Measurements from ENCODE around the gene MRPL44.
"Not testable (repeated sequence)": the region's sequence is repeated elsewhere in the genome, so short reads cannot be mapped to it uniquely, and the experiment has no call there.

The MRPL44 gene

GRCh38 chr2:223936862-223937326 lies 20.4 kb upstream of the MRPL44 start:
- no peak for DNase-seq (ENCODE audit: low read depth)

GRCh38 chr2:223937535-223937934 lies 19.7 kb upstream of the MRPL44 start:
- DNase-seq (ENCODE audit: low read depth): no peak

- DNase-seq (ENCODE audit: low read depth): not testable (repeated sequence)
Observed at GRCh38 chr2:223939438-223939837, 17.8 kb upstream of the MRPL44 start.

GRCh38 chr2:223941579-223942277 lies 15.5 kb upstream of the MRPL44 start:
- DNase-seq (ENCODE audit: low read depth): peak; percentile 29

GRCh38 chr2:223943135-223943534 lies 14.1 kb upstream of the MRPL44 start:
- DNase-seq (ENCODE audit: low read depth): no peak

GRCh38 chr2:223943561-223944008 lies 13.7 kb upstream of the MRPL44 start:
- no peak for DNase-seq (ENCODE audit: low read depth)

- DNase-seq (ENCODE audit: low read depth): no peak
Observed at GRCh38 chr2:223944166-223944702, 13.0 kb upstream of the MRPL44 start.

GRCh38 chr2:223944703-223945531 lies 12.3 kb upstream of the MRPL44 start, which contains the start of gene WDFY1:
Gene WDFY1, minus strand, starts transcription at chr2:223945335. Its CDS starts 51 bp downstream, at chr2:223945284.
- DNase-seq (ENCODE audit: low read depth): peak; percentile 71

GRCh38 chr2:223945755-223946154 lies 11.5 kb upstream of the MRPL44 start:
- no peak for DNase-seq (ENCODE audit: low read depth)

- DNase-seq (ENCODE audit: low read depth): no peak
Observed at GRCh38 chr2:223947711-223948205, 9.5 kb upstream of the MRPL44 start.

- DNase-seq (ENCODE audit: low read depth): no peak
Observed at GRCh38 chr2:223949241-223949840, 7.9 kb upstream of the MRPL44 start.

GRCh38 chr2:223950448-223951347 lies 6.6 kb upstream of the MRPL44 start:
- no peak for DNase-seq (ENCODE audit: low read depth)

- DNase-seq (ENCODE audit: low read depth): no peak
Observed at GRCh38 chr2:223952280-223952968, 4.8 kb upstream of the MRPL44 start.

- no peak for DNase-seq (ENCODE audit: low read depth)
Observed at GRCh38 chr2:223954401-223954800, 2.9 kb upstream of the MRPL44 start.

GRCh38 chr2:223956300-223956699 lies 963 bp upstream of the MRPL44 start:
- DNase-seq (ENCODE audit: low read depth): no peak

GRCh38 chr2:223959688-223960087 lies 2.4 kb downstream of the MRPL44 start:
- no peak for DNase-seq (ENCODE audit: low read depth)

GRCh38 chr2:223967981-223968380 lies 10.7 kb downstream of the MRPL44 start:
- no peak for DNase-seq (ENCODE audit: low read depth)

- DNase-seq (ENCODE audit: low read depth): no peak
Observed at GRCh38 chr2:223969315-223969714, 12.1 kb downstream of the MRPL44 start.

GRCh38 chr2:223969856-223970255 lies 12.6 kb downstream of the MRPL44 start:
- DNase-seq (ENCODE audit: low read depth): no peak

GRCh38 chr2:223970343-223971128 lies 13.3 kb downstream of the MRPL44 start:
- DNase-seq (ENCODE audit: low read depth): no peak

Data from stimulated activated CD8-positive, alpha-beta memory T cell treated with anti-CD3 and anti-CD28 coated beads, Interleukin-12 subunit alpha, Interleukin-12 subunit beta, amount 100 ng/mL, for 4 hours (primary cell).